ENCODE data around the gene JARID2. TPM values are rescaled to one million over a fixed set of nuclear protein-coding genes. Genes with fewer than 3 reads are reported as not detected.

JARID2 gene
- total and polyA plus RNA-seq, 9 of the 15 experiments (the other 6 are each of a cell fraction or from before 2014, with no cell fraction given), result 5.0 to 29.0 (median 15.6) TPM

DNA sequence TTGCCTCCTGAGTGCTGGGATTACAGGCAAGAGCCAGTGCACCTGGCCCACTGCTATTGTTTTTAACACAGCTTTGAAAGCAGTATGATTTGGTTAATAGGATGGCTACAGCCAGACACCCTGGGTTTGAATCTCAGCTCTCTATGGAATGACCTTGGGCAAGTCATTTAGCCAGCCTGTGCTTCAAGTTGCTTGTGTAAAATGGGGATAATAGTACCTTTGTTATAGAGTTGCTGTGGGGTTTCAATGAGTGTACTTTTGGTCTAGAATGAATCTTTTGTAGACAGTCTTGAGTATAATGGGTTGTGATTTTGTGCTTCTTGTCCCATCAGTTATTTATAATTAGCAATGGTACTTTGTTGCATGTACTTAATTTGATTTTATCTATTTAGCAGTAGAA lies 70.9 kb downstream of the JARID2 start:
- no peaks in the 10 kb centered on the region for H3K9me3 ChIP-seq (replicated peaks; ENCODE audit: control insufficient read depth, insufficient read depth, low read depth, low read length)
- no peaks in the 10 kb centered on the region; the same call in 2 of the 3 replicates for H3K36me3 ChIP-seq (ENCODE audit: control insufficient read depth, insufficient read depth, low read length)
- peaks cover 3% of the 10 kb centered on the region for H3K9me1 ChIP-seq (ENCODE audit: control insufficient read depth, insufficient read depth, low read length)
- H3K4me3 ChIP-seq, result no peak overlapping the region
- H3K4me1 ChIP-seq (replicated peaks in 1 of 2; ENCODE audit: control insufficient read depth in 2 of 2, insufficient read depth in 2 of 2, low read length in 2 of 2), result peaks cover 9 to 11% of the 10 kb centered on the region in 2 experiments; a peak in 3 of 5 replicates
- H4K20me1 ChIP-seq (replicated peaks; ENCODE audit: control insufficient read depth, insufficient read depth, low read length), result peaks cover 19% of the 10 kb centered on the region
- ChIA-PET POLR2A (interaction anchor here (1.3 to 2.4 kb wide), 4 partner anchors 9 to 84 kb away, joined by 3 to 9 read pairs (median 4); no protein-coding TSS in a partner anchor), CTCF (ENCODE audit: low intra/inter-chr PET ratio) (no interaction called here)
- no peak overlapping the region for H3K4me2 ChIP-seq (ENCODE audit: insufficient read depth, low read length)
- intact Hi-C loops (cut with micrococcal nuclease) (no loop called here), in situ Hi-C loops (cut with MboI) (no loop called here)
- no peak overlapping the region for H3K27ac ChIP-seq (ENCODE audit: extremely low read depth, low read depth, low read length)
- no peak overlapping the region for H3K9ac ChIP-seq (ENCODE audit: insufficient read depth in 1 of 2, low read depth in 2 of 2, low read length in 2 of 2)
- TF ChIP-seq, protein P1, sequence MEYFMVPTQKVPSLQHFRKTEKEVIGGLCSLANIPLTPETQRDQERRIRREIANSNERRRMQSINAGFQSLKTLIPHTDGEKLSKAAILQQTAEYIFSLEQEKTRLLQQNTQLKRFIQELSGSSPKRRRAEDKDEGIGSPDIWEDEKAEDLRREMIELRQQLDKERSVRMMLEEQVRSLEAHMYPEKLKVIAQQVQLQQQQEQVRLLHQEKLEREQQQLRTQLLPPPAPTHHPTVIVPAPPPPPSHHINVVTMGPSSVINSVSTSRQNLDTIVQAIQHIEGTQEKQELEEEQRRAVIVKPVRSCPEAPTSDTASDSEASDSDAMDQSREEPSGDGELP (CRISPR knock-in tag; IDR thresholded peaks at IDR 0.05; ENCODE audit: borderline replicate concordance), result no peak
- TF ChIP-seq HMG20A (CRISPR knock-in tag; conservative IDR thresholded peaks at IDR 0.05) (no peak), ESRRB (CRISPR knock-in tag; IDR thresholded peaks at IDR 0.05; ENCODE audit: borderline replicate concordance) (no peak), U2AF1 (optimal IDR thresholded peaks at IDR 0.05; ENCODE audit: low read depth, low read length) (no peak), EGR1 (conservative IDR thresholded peaks at IDR 0.05) (no peak), SMARCE1 (IDR thresholded peaks at IDR 0.05) (no peak), ZNF408 (CRISPR knock-in tag; IDR thresholded peaks at IDR 0.05; ENCODE audit: low read depth) (no peak)
- no peak overlapping the region for H2AFZ ChIP-seq (ENCODE audit: low read depth, low read length)
- no peak for ATAC-seq
- DNase-seq (ENCODE audit: extremely low read depth in 1 of 4, low spot score in 3 of 4), result no peak
- BruUV-seq (replicated peaks), result no TSS peak
- H3K27me3 ChIP-seq (ENCODE audit: control insufficient read depth in 2 of 2, insufficient read depth in 2 of 2, low read length in 2 of 2), result no peaks in the 10 kb centered on the region
- H3K79me2 ChIP-seq (ENCODE audit: control insufficient read depth, insufficient read depth, low read length), result peaks cover 98% of the 10 kb centered on the region
- FAIRE-seq, result no peak

All from K562 (cell line).